Heart left ventricle (tissue), 16 donors: ENCODE measurements around the gene SALL3. TPM values are rescaled to one million over a fixed set of nuclear protein-coding genes. Genes with fewer than 3 reads are reported as not detected.

ENCODE experiments used
- ATAC-seq, 4 donors: fragments of 200-7000 bp; cut with Tn5 transposase; one replicate each; pipeline ENCODE4 v1.9.1; 2020 to 2022; ENCODE audit warnings: moderate library complexity in 4 of 4, mild to moderate bottlenecking in 3 of 4, moderate number of reproducible peaks in 1 of 4
- DNase-seq, 5 donors: peaks; one replicate each; pipeline ENCODE4 v3.0.0-alpha.2; 2020
- H3K27ac ChIP-seq, 12 donors: fragments of 200-600 bp; sonication (generic) in 4 of 12; one replicate each; pipeline versions ENCODE4 v1.5.0 to v1.8.0; 2016 to 2022; ENCODE audit warnings: mild to moderate bottlenecking in 2 of 12
- H3K27me3 ChIP-seq, 9 donors: fragments of 200-600 bp; sonication (generic) in 2 of 9; one replicate each; pipeline versions ENCODE4 v1.5.1 to v1.8.0; 2016 to 2022; ENCODE audit warnings: mild to moderate bottlenecking in 3 of 9
- H3K36me3 ChIP-seq, 9 donors: fragments of 200-600 bp; sonication (generic) in 2 of 9; one replicate each; pipeline versions ENCODE4 v1.5.0 to v1.8.0; 2018 to 2022; ENCODE audit warnings: mild to moderate bottlenecking in 2 of 9
- H3K4me1 ChIP-seq, 12 donors: fragments of 200-600 bp; sonication (generic) in 4 of 12; one replicate each; pipeline versions ENCODE4 v1.5.0 to v1.8.0; 2016 to 2022; ENCODE audit warnings: mild to moderate bottlenecking in 3 of 12
- H3K4me3 ChIP-seq, 12 donors: fragments of 200-600 bp; sonication (generic) in 4 of 12; one replicate each; pipeline versions ENCODE4 v1.5.0 to v1.8.0; 2017 to 2022; ENCODE audit warnings: mild to moderate bottlenecking in 9 of 12, moderate library complexity in 4 of 12
- H3K9me3 ChIP-seq, 12 donors: fragments of 200-600 bp; sonication (generic) in 4 of 12; one replicate each; pipeline versions ENCODE4 v1.5.0 to v1.8.0; 2016 to 2022; ENCODE audit warnings: mild to moderate bottlenecking in 1 of 12
- CTCF ChIP-seq, 12 donors: fragments of 200-600 bp; sonication (generic) in 4 of 12; IDR thresholded peaks; one replicate each; pipeline versions ENCODE4 v1.5.0 to v1.8.0; 2018 to 2022; ENCODE audit warnings: antibody characterized with exemption in 12 of 12, mild to moderate bottlenecking in 5 of 12
- POLR2A ChIP-seq, 2 donors: fragments of 450-650 bp; IDR thresholded peaks; one replicate each; pipeline ENCODE4 v1.6.1; 2017; ENCODE audit warnings: antibody characterized with exemption in 2 of 2, mild to moderate bottlenecking in 2 of 2, moderate library complexity in 2 of 2
- WGBS, 4 donors: extraction: QIAGEN DNeasy Blood & Tissue Kit in 2 of 4; methylation state at CpG; one replicate each; pipeline versions ENCODE4 v1.1.5 to v1.1.7; 2013 to 2018; 5-methylcytosine and 5-hydroxymethylcytosine counted together
- intact Hi-C, 10 donors: fragments of 100-400 bp; cut with DNase I; formaldehyde crosslinking; loops; one replicate each; pipeline versions ENCODE4 v1.11.1 to v1.14.2; 2022
- polyA plus RNA-seq, 2 donors: library from polyadenylated mRNA; stranded (reverse); fragments of 200-250 nt; gene quantifications; one replicate each; pipeline ENCODE4 v1.2.3, GENCODE V29; 2013
- total RNA-seq, 9 donors: library from RNA; depleted of rRNA in 2 of 9; stranded (reverse); fragments of >200 nt in 2 of 9; fragmentation: NEBNext Ultra II Directional in 3 of 9; extraction: Animal tissue kit (Norgen Biotek cat#: 25700) in 3 of 9; gene quantifications; one replicate each; pipeline versions ENCODE4 v1.1.0 to v1.2.4, GENCODE V29; 2016 to 2023
- donor health status: ischemic (EF 13 %, LVEDD 7.1; RV severe dilation, severe dysfunction).
- donor health status: healthy with polysubstance abuse.
- donor health status: DM: no; HTN: yes; CAD: no.
- donor health status: DM: no; HTN: no; CAD: no.
- donor health status: ischemic (EF 25% LVEDD 6.9; RV normal size, moderate dysfunction).
- donor health status: ischemic (EF 25% LVEDD 5.7; RV mildly dilated, moderate dysfunction).
- donor health status: healthy.
- donor health status: DM: yes; HTN: yes; CAD: no.
- donor health status: ischemic (EF 35%, LVEDD 5.7; RV mildly dilated, moderate dysfunction).
- donor health status: nonischemic (EF 11% LVEDD 7.7; RV severe dilation, severe dysfunction).
- donor health status: DM: yes; HTN: yes; CAD: no.
- donor health status: PGD.
- donor health status: ischemic (EF 29% LVEDD 5.4; RV normal size, mild dysfunction).
- donor health status: nonischemic (EF 23%, LVEDD 6.1; RV moderate dilation, normal function).

The SALL3 gene
- total and polyA plus RNA-seq, 11 donors, result 0.04 to 0.17 (median 0.06) TPM; not detected in 3

GRCh38 chr18:78966793-78967106 lies 12.9 kb upstream of the SALL3 start:
- intact Hi-C loops, result no loop called here
- Histone ChIP-seq H3K9me3 (peaks cover 0 to 4% (median 0%) of the 10 kb centered on the region in 12 donors), H3K27ac (no peak overlapping the region), H3K36me3 (no peaks in the 10 kb centered on the region), H3K27me3 (peaks cover 0 to 40% (median 14%) of the 10 kb centered on the region in 9 donors), H3K4me3 (no peak overlapping the region), H3K4me1 (no peaks in the 10 kb centered on the region)
- DNase-seq (no peak), ATAC-seq (no peak)
- WGBS, 4 donors, result 77 to 86% (median 82%) methylated on average over 1 of the region's 1 CpG
- TF ChIP-seq POLR2A (IDR thresholded peaks at IDR 0.05), result no peak
- no peak for TF ChIP-seq CTCF (IDR thresholded peaks at IDR 0.05)

- 81 to 82% (median 82%) methylated on average over 6 of the region's 6 CpGs for WGBS, 4 donors
- no peak for ATAC-seq
- intact Hi-C loops, result no loop called here
- Histone ChIP-seq H3K4me3 (no peak overlapping the region), H3K36me3 (no peaks in the 10 kb centered on the region), H3K9me3 (peaks cover 0 to 4% (median 0%) of the 10 kb centered on the region in 12 donors), H3K4me1 (peaks cover 0 to under 1% (median 0%) of the 10 kb centered on the region in 12 donors), H3K27me3 (peaks cover 9 to 49% (median 22%) of the 10 kb centered on the region in 9 donors), H3K27ac (no peak overlapping the region)
- TF ChIP-seq CTCF (IDR thresholded peaks at IDR 0.05) (no peak), POLR2A (IDR thresholded peaks at IDR 0.05) (no peak)
- DNase-seq, result no peak
Observed at GRCh38 chr18:78967692-78968091, 11.9 kb upstream of the SALL3 start.

- peaks cover 0 to 19% (median 7%) of the 10 kb centered on the region in 12 donors for H3K4me1 ChIP-seq
- H3K4me3 ChIP-seq, result no peak overlapping the region
- intact Hi-C loops, result no loop called here
- no peak overlapping the region for H3K27ac ChIP-seq
- H3K36me3 ChIP-seq, result no peaks in the 10 kb centered on the region
- DNase-seq, result no peak
- peaks cover 28 to 70% (median 43%) of the 10 kb centered on the region in 9 donors for H3K27me3 ChIP-seq
- no peak for TF ChIP-seq CTCF (IDR thresholded peaks at IDR 0.05)
- TF ChIP-seq POLR2A (IDR thresholded peaks at IDR 0.05), result no peak
- ATAC-seq, result no peak
- no peaks in the 10 kb centered on the region for H3K9me3 ChIP-seq
- 85 to 93% (median 87%) methylated on average over 20 of the region's 20 CpGs for WGBS, 4 donors
Observed at GRCh38 chr18:78969574-78970315, 9.9 kb upstream of the SALL3 start.

GRCh38 chr18:78970774-78971333 lies 8.8 kb upstream of the SALL3 start:
- DNase-seq, result no peak
- intact Hi-C loops, result no loop called here
- 88 to 93% (median 90%) methylated on average over 12 of the region's 12 CpGs for WGBS, 4 donors
- no peaks in the 10 kb centered on the region for H3K9me3 ChIP-seq
- TF ChIP-seq POLR2A (IDR thresholded peaks at IDR 0.05) (no peak), CTCF (IDR thresholded peaks at IDR 0.05) (no peak)
- no peak overlapping the region for H3K27ac ChIP-seq
- H3K27me3 ChIP-seq, result peaks cover 38 to 81% (median 54%) of the 10 kb centered on the region in 9 donors
- H3K36me3 ChIP-seq, result no peaks in the 10 kb centered on the region
- no peak overlapping the region for H3K4me3 ChIP-seq
- ATAC-seq, result no peak
- H3K4me1 ChIP-seq, result peaks cover 0 to 19% (median 7%) of the 10 kb centered on the region in 12 donors
